WI38 (cell line): ENCODE results near the gene MLXIPL.

ENCODE experiments used
- H3K4me3 ChIP-seq: 2 replicates; pipeline ENCODE4 v1.5.1; 2011; ENCODE audit warnings: low read depth, mild to moderate bottlenecking, control low read depth, low read length
- TF ChIP-seq, protein P1 (sequence below): IDR thresholded peaks from 2 replicates; pipeline ENCODE4 v1.5.1; 2012; ENCODE audit warnings: low read depth, mild to moderate bottlenecking, control low read depth, low read length

Gene MLXIPL

DNA sequence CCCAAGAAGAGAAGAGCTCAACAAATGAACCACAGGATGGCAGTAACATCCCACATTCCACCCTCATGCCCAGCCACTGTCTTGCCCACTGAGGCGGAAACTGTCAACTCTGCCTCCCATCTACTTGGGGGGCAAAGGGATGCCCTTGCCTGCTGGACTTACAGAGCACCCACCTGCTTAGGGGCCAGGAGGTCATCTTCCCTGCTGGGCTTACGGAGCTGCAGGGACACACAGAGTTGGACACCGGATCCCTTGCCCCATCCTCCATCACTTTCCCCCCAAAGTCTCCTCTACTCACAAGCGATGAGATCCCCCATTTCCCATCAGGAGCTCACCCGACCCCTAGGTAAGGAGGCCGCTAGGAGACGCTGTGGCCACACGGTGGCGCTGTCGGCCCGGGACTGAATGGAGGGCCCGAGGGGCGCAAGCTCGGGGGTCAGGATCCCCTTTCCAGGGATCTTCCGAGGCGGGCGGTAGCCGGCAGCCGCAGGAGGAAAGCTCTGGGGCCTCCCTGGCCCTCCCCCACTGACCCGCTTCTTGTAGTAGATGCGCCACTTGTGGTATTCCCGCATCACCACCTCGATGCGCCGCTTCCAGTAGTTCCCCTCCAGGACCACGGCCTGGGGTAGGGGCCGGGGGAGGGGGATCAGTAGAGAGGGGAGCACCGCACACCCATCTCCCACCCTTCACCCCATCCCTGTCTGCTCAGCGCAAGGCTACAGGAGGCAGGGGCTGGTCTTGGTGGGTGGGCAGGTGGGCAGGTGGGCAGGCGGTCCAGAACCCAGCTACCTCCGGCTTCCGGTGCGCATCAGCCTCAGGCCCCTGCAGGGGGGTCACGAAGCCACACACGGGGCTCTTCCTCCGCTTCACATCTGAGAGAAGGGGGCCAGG, 17.3 kb downstream of the MLXIPL start:
- peak overlapping the region; percentile 30; the same call in 1 of the 2 replicates for H3K4me3 ChIP-seq
- TF ChIP-seq, protein P1, sequence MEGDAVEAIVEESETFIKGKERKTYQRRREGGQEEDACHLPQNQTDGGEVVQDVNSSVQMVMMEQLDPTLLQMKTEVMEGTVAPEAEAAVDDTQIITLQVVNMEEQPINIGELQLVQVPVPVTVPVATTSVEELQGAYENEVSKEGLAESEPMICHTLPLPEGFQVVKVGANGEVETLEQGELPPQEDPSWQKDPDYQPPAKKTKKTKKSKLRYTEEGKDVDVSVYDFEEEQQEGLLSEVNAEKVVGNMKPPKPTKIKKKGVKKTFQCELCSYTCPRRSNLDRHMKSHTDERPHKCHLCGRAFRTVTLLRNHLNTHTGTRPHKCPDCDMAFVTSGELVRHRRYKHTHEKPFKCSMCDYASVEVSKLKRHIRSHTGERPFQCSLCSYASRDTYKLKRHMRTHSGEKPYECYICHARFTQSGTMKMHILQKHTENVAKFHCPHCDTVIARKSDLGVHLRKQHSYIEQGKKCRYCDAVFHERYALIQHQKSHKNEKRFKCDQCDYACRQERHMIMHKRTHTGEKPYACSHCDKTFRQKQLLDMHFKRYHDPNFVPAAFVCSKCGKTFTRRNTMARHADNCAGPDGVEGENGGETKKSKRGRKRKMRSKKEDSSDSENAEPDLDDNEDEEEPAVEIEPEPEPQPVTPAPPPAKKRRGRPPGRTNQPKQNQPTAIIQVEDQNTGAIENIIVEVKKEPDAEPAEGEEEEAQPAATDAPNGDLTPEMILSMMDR = peak; percentile 90

DNA sequence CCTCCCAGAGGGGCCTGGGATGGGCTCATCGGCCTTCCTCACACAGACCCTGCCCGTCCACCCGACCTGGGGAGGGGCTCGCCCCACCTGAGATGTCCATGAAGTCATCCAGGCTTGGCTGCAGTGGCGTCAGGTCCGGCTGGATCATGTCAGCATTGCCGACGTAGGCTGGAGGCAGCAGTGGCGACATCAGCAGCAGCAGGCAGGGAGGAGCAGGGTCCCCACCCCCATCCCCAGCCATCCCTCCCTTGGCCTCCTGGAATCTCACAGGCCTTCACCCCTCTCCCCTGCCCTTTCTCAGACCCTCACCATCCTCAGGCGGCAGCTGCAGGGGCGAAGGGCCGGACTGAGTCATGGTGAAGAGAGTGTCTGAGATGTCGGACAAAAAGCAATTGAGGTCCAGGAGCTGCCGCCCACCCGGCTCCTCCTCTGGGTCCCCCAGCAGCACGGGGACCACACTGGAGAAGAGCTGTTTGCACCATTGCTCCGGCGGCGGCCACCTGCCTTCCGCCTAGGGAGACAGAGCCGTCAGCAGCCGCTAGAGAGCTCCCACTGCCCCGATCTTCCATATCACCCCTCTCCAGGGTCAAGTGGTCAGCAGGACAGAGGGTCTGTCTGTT, 18.6 kb downstream of the MLXIPL start:
- TF ChIP-seq, protein P1 = no peak
- H3K4me3 ChIP-seq = no peak overlapping the region

DNA sequence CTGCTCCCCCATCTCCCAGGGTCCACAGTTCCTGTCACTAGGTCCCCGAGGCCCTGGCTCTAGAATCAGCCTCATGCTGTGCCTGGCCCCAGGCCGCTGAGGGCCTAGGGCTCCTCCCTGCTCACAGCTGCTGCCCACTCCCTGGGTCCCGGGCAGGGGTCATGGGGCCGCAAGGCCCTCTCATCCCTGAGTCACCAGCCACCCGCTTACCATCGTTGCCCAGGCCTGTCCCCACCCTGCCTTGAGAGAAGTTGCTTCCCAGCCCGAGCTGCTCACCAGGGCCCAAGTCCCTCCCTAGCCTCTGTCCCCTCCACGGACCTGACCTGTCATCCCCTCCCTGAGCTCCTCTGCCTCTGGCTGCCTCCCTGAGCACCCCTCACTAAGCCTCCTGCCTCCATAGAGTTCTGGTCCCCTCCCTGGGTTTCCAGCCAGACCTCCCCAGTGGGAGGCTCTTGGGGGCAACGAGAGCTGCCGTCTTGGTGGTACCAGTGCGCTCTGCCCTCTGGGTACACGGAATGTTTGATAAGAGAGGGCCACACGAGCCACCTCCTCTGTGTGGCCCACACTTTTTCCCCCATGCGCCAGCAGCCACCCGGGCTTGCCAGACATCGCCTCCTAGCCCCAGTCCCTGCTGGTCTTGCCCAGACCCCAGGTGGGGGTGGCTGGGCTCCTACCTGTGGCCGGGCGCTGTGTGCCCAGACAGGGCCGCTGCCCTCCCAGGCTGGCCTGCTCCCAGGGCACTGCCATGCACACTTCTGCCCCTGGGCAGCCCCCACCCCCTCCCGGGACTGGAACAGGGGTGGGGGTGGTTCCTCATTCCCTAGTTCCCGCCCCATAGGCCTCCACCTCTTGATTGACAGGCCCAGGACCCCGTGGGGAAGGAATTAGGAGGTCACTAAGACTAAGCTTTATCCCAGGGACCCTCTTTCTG, 21.3 kb downstream of the MLXIPL start:
- H3K4me3 ChIP-seq = no peak overlapping the region
- TF ChIP-seq, protein P1 = no peak

DNA sequence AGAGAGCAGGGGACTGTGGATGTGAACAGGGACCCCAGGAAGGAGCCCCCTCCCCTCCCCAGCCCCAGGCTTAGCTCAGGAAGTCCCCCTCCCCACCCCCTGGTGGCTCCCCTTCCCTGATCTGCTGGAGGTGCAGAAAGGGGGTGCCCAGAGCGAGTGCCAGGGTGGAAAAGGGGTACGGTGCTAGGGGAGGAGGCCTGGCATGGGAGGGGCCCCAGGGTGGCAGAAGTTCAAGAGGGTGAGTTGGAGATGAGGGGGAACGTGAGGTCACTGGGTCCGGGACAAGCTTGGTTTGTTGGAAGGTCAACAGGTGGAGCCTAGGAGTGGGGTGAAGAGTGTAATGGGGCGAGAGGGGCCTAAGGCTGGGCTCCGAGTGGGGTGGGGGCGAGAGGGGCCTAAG, 24.4 kb downstream of the MLXIPL start:
- TF ChIP-seq, protein P1 = no peak
- no peak overlapping the region for H3K4me3 ChIP-seq

DNA sequence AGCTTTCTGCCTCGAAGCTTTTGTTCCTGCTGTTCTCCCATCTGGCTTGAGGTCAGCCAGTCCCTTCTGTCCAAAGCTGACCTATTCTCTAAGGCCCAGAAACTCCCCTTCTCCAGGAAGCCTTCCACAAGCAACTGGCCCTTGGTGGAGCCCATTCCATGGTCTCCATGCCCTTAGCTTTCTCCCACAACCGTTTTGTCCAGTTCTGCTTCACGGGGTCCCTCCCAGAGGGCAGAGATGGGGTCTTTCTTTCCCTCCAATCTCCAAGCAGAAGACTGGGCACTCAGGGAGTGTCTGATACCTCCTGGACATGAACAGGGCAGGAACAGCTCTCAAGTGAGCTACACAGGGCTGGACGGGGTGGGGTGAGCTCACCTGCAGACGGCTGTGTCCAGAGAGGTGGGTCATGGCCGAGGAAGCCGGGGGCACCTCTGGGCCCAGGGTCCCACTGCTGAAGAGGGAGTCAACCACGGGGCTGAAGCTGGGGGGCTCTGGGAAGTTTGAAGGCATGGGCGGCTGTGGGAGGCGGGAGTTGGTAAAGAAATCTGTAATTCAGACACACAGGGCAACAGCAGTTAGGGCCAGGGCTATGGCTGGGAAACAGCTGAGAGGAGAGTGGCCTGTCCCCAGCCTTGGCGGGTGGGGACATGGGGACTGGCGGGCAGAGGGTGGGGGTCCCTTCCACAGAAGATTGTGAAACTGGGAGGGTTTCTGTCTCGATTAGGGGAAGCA, 25.0 kb downstream of the MLXIPL start:
- no peak overlapping the region for H3K4me3 ChIP-seq
- TF ChIP-seq, protein P1 = no peak

DNA sequence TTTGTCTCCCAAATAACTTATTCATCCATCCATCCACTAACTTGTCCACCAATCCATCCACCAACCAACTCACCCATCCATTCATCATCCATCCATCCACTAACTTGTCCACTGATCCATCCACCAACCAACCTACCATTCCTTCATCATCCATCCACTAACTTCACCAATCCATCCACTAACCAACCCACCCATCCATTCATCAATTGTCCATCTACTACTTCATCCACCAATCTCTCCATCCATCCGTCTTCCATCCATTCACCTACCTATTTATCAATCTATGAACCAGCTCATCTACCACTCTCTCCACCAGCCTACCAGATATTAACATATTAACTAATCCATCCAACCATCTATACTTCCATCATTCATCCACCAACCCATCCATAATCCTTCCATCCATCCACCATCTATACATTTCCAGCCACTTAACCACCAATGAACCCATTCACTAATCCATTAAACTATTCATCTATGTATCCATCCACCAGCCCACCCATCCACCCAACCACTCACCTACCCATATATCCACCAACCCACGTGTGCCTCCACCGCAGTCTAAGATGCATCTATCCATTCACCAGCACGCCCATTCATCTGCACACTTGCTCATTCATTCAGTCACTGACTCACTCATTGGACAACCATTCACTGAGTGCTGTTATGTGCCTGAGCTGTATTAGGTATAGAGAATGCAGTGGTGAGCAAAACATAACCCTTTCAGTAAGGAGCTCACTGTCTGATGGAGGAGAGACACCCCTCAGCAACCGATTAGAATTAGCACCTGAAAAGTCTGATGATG, 26.1 kb downstream of the MLXIPL start:
- no peak overlapping the region for H3K4me3 ChIP-seq
- TF ChIP-seq, protein P1 = no peak
